Measurements from ENCODE around the gene ADAMTS5.

ADAMTS5 gene

GRCh38 chr21:26949830-26950229 is 17.1 kb downstream of the ADAMTS5 start:
- no peak overlapping the region for H3K4me2 ChIP-seq (ENCODE audit: insufficient read depth, low read length, poor library complexity, severe bottlenecking)
- no peak overlapping the region for H3K18ac ChIP-seq (ENCODE audit: low read length)
- no peaks in the 10 kb centered on the region for H3K9me3 ChIP-seq (replicated peaks in 1 of 2; ENCODE audit: control insufficient read depth in 2 of 2, insufficient read depth in 1 of 2, low read depth in 1 of 2, low read length in 2 of 2)
- no peak overlapping the region for H3K4ac ChIP-seq (ENCODE audit: low read length)
- no peak overlapping the region for H2BK12ac ChIP-seq (ENCODE audit: low read length)
- no peak for DNase-seq (ENCODE audit: low spot score)
- no peak overlapping the region for H3K23ac ChIP-seq (ENCODE audit: low read depth, low read length, poor library complexity)
- no peak overlapping the region for H2AK5ac ChIP-seq (ENCODE audit: low read depth, low read length)
- no peaks in the 10 kb centered on the region for H3K79me1 ChIP-seq (ENCODE audit: low read depth, low read length)
- no peak overlapping the region for H3K14ac ChIP-seq (ENCODE audit: low read length)
- H2BK15ac ChIP-seq (ENCODE audit: low read length): no peak overlapping the region
- no peak overlapping the region for H3K4me3 ChIP-seq (ENCODE audit: low read length in 2 of 2)
- no peak overlapping the region for H3K9ac ChIP-seq (ENCODE audit: low read depth, low read length, poor library complexity)
- WGBS, 2 donors (ENCODE audit: extremely low coverage in 2 of 2, insufficient read length in 2 of 2, insufficient replicate concordance in 1 of 2): no CpG with 5 or more reads among the region's 4 CpGs
- no peak overlapping the region for H3K27ac ChIP-seq (replicated peaks; ENCODE audit: low read length)
- H2BK5ac ChIP-seq (ENCODE audit: low read length): no peak overlapping the region
- no peaks in the 10 kb centered on the region for H3K27me3 ChIP-seq (ENCODE audit: control insufficient read depth in 3 of 3, insufficient read depth in 3 of 3, low read depth in 1 of 3, low read length in 3 of 3)
- H4K8ac ChIP-seq (ENCODE audit: low read depth, low read length): no peak overlapping the region
- H3K4me1 ChIP-seq (ENCODE audit: control insufficient read depth in 2 of 2, insufficient read depth in 1 of 2, low read depth in 1 of 2, low read length in 2 of 2): peaks cover 3 to 9% of the 10 kb centered on the region in 2 donors
- no peak overlapping the region for H2AFZ ChIP-seq (ENCODE audit: low read length)
- no peaks in the 10 kb centered on the region for H3K36me3 ChIP-seq (replicated peaks in 1 of 2; ENCODE audit: control insufficient read depth in 2 of 2, insufficient read depth in 2 of 2, low read length in 2 of 2)
- H2BK120ac ChIP-seq (ENCODE audit: low read depth, low read length): no peak overlapping the region
- no peak overlapping the region for H4K91ac ChIP-seq (ENCODE audit: low read depth, low read length, poor library complexity)

GRCh38 chr21:26948194-26948593 is 18.7 kb downstream of the ADAMTS5 start:
- no peak overlapping the region for H3K27ac ChIP-seq (replicated peaks; ENCODE audit: low read length)
- H3K18ac ChIP-seq (ENCODE audit: low read length): no peak overlapping the region
- H2BK15ac ChIP-seq (ENCODE audit: low read length): no peak overlapping the region

GRCh38 chr21:26946744-26947446 is 20.0 kb downstream of the ADAMTS5 start:
- Histone ChIP-seq H3K27ac (replicated peaks; ENCODE audit: low read length) (no peak overlapping the region), H4K8ac (ENCODE audit: low read depth, low read length) (no peak overlapping the region), H4K91ac (ENCODE audit: low read depth, low read length, poor library complexity) (no peak overlapping the region), H3K9me3 (replicated peaks in 1 of 2; ENCODE audit: control insufficient read depth in 2 of 2, insufficient read depth in 1 of 2, low read depth in 1 of 2, low read length in 2 of 2) (no peaks in the 10 kb centered on the region), H3K36me3 (replicated peaks in 1 of 2; ENCODE audit: control insufficient read depth in 2 of 2, insufficient read depth in 2 of 2, low read length in 2 of 2) (no peaks in the 10 kb centered on the region), H3K9ac (ENCODE audit: low read depth, low read length, poor library complexity) (no peak overlapping the region), H2BK12ac (ENCODE audit: low read length) (no peak overlapping the region), H3K4me3 (ENCODE audit: low read length in 2 of 2) (no peak overlapping the region), H3K4ac (ENCODE audit: low read length) (no peak overlapping the region), H2BK15ac (ENCODE audit: low read length) (no peak overlapping the region), H2BK120ac (ENCODE audit: low read depth, low read length) (no peak overlapping the region), H3K18ac (ENCODE audit: low read length) (no peak overlapping the region), H3K23ac (ENCODE audit: low read depth, low read length, poor library complexity) (no peak overlapping the region), H2AK5ac (ENCODE audit: low read depth, low read length) (no peak overlapping the region), H3K79me1 (ENCODE audit: low read depth, low read length) (no peaks in the 10 kb centered on the region), H3K4me1 (ENCODE audit: control insufficient read depth in 2 of 2, insufficient read depth in 1 of 2, low read depth in 1 of 2, low read length in 2 of 2) (peaks cover 0 to 9% of the 10 kb centered on the region in 2 donors), H3K27me3 (ENCODE audit: control insufficient read depth in 3 of 3, insufficient read depth in 3 of 3, low read depth in 1 of 3, low read length in 3 of 3) (no peaks in the 10 kb centered on the region), H2AFZ (ENCODE audit: low read length) (peak overlapping the region; percentile 82), H2BK5ac (ENCODE audit: low read length) (no peak overlapping the region), H3K4me2 (ENCODE audit: insufficient read depth, low read length, poor library complexity, severe bottlenecking) (no peak overlapping the region), H3K14ac (ENCODE audit: low read length) (no peak overlapping the region)
- no peak for DNase-seq (ENCODE audit: low spot score)
- WGBS, 2 donors (ENCODE audit: extremely low coverage in 2 of 2, insufficient read length in 2 of 2, insufficient replicate concordance in 1 of 2): no CpG with 5 or more reads among the region's 6 CpGs

More at GRCh38 chr21:26948194-26948593, 18.7 kb downstream of the ADAMTS5 start:
- Histone ChIP-seq H3K79me1 (ENCODE audit: low read depth, low read length) (no peaks in the 10 kb centered on the region), H2AK5ac (ENCODE audit: low read depth, low read length) (no peak overlapping the region), H2BK120ac (ENCODE audit: low read depth, low read length) (no peak overlapping the region), H3K4me2 (ENCODE audit: insufficient read depth, low read length, poor library complexity, severe bottlenecking) (no peak overlapping the region), H3K4ac (ENCODE audit: low read length) (no peak overlapping the region), H3K9ac (ENCODE audit: low read depth, low read length, poor library complexity) (no peak overlapping the region), H3K4me3 (ENCODE audit: low read length in 2 of 2) (no peak overlapping the region), H2BK5ac (ENCODE audit: low read length) (no peak overlapping the region), H3K36me3 (replicated peaks in 1 of 2; ENCODE audit: control insufficient read depth in 2 of 2, insufficient read depth in 2 of 2, low read length in 2 of 2) (no peaks in the 10 kb centered on the region), H3K4me1 (ENCODE audit: control insufficient read depth in 2 of 2, insufficient read depth in 1 of 2, low read depth in 1 of 2, low read length in 2 of 2) (peaks cover 3 to 9% of the 10 kb centered on the region in 2 donors), H3K27me3 (ENCODE audit: control insufficient read depth in 3 of 3, insufficient read depth in 3 of 3, low read depth in 1 of 3, low read length in 3 of 3) (no peaks in the 10 kb centered on the region), H2AFZ (ENCODE audit: low read length) (no peak overlapping the region), H4K91ac (ENCODE audit: low read depth, low read length, poor library complexity) (no peak overlapping the region), H3K23ac (ENCODE audit: low read depth, low read length, poor library complexity) (no peak overlapping the region), H4K8ac (ENCODE audit: low read depth, low read length) (no peak overlapping the region), H3K14ac (ENCODE audit: low read length) (no peak overlapping the region), H2BK12ac (ENCODE audit: low read length) (no peak overlapping the region), H3K9me3 (replicated peaks in 1 of 2; ENCODE audit: control insufficient read depth in 2 of 2, insufficient read depth in 1 of 2, low read depth in 1 of 2, low read length in 2 of 2) (no peaks in the 10 kb centered on the region)
- DNase-seq (ENCODE audit: low spot score): no peak
- WGBS, 2 donors (ENCODE audit: extremely low coverage in 2 of 2, insufficient read length in 2 of 2, insufficient replicate concordance in 1 of 2): no CpG with 5 or more reads among the region's 2 CpGs

GRCh38 chr21:26945916-26946675 is 20.8 kb downstream of the ADAMTS5 start:
- DNase-seq (ENCODE audit: low spot score): no peak
- no CpG with 5 or more reads among the region's 13 CpGs for WGBS, 2 donors (ENCODE audit: extremely low coverage in 2 of 2, insufficient read length in 2 of 2, insufficient replicate concordance in 1 of 2)
- H3K4me1 ChIP-seq (ENCODE audit: control insufficient read depth in 2 of 2, insufficient read depth in 1 of 2, low read depth in 1 of 2, low read length in 2 of 2): peaks cover 0 to 9% of the 10 kb centered on the region in 2 donors
- peak overlapping the region; percentile 82 for H2AFZ ChIP-seq (ENCODE audit: low read length)
- no peaks in the 10 kb centered on the region for H3K36me3 ChIP-seq (replicated peaks in 1 of 2; ENCODE audit: control insufficient read depth in 2 of 2, insufficient read depth in 2 of 2, low read length in 2 of 2)
- H3K14ac ChIP-seq (ENCODE audit: low read length): no peak overlapping the region
- H3K79me1 ChIP-seq (ENCODE audit: low read depth, low read length): no peaks in the 10 kb centered on the region
- no peak overlapping the region for H2BK15ac ChIP-seq (ENCODE audit: low read length)
- no peak overlapping the region for H3K4ac ChIP-seq (ENCODE audit: low read length)
- no peak overlapping the region for H2BK120ac ChIP-seq (ENCODE audit: low read depth, low read length)
- no peak overlapping the region for H3K4me2 ChIP-seq (ENCODE audit: insufficient read depth, low read length, poor library complexity, severe bottlenecking)
- H2AK5ac ChIP-seq (ENCODE audit: low read depth, low read length): no peak overlapping the region
- H3K9ac ChIP-seq (ENCODE audit: low read depth, low read length, poor library complexity): no peak overlapping the region
- no peaks in the 10 kb centered on the region for H3K27me3 ChIP-seq (ENCODE audit: control insufficient read depth in 3 of 3, insufficient read depth in 3 of 3, low read depth in 1 of 3, low read length in 3 of 3)
- no peak overlapping the region for H2BK12ac ChIP-seq (ENCODE audit: low read length)
- no peaks in the 10 kb centered on the region for H3K9me3 ChIP-seq (replicated peaks in 1 of 2; ENCODE audit: control insufficient read depth in 2 of 2, insufficient read depth in 1 of 2, low read depth in 1 of 2, low read length in 2 of 2)
- H3K23ac ChIP-seq (ENCODE audit: low read depth, low read length, poor library complexity): no peak overlapping the region
- H2BK5ac ChIP-seq (ENCODE audit: low read length): no peak overlapping the region
- no peak overlapping the region for H4K91ac ChIP-seq (ENCODE audit: low read depth, low read length, poor library complexity)
- no peak overlapping the region for H3K18ac ChIP-seq (ENCODE audit: low read length)
- no peak overlapping the region for H4K8ac ChIP-seq (ENCODE audit: low read depth, low read length)
- H3K27ac ChIP-seq (replicated peaks; ENCODE audit: low read length): no peak overlapping the region
- no peak overlapping the region for H3K4me3 ChIP-seq (ENCODE audit: low read length in 2 of 2)
